Ascending aorta (tissue), 2 donors: ENCODE results near the gene CPNE4. TPM values are rescaled to one million over a fixed set of nuclear protein-coding genes. Genes with fewer than 3 reads are reported as not detected.

Experiments used
- DNase-seq, 2 donors: peaks; one replicate each; pipeline ENCODE4 v3.0.0-alpha.2; 2019; ENCODE audit warnings: low spot score in 2 of 2
- H3K27ac ChIP-seq, 2 donors: fragments of 200-600 bp; sonication (generic); one replicate each; pipeline ENCODE4 v1.5.1; 2016 to 2017; ENCODE audit warnings: mild to moderate bottlenecking in 1 of 2
- H3K27me3 ChIP-seq: fragments of 200-600 bp; sonication (generic); one replicate; pipeline ENCODE4 v1.5.1; 2017
- H3K36me3 ChIP-seq, 2 donors: fragments of 200-600 bp; sonication (generic); one replicate each; pipeline ENCODE4 v1.5.1; 2016
- H3K4me1 ChIP-seq, 2 donors: fragments of 200-600 bp; sonication (generic); one replicate each; pipeline ENCODE4 v1.5.1; 2016 to 2017; ENCODE audit warnings: mild to moderate bottlenecking in 1 of 2
- H3K4me3 ChIP-seq, 2 donors: fragments of 200-600 bp; sonication (generic); one replicate each; pipeline ENCODE4 v1.5.1; 2016 to 2017; ENCODE audit warnings: mild to moderate bottlenecking in 1 of 2
- H3K9me3 ChIP-seq, 2 donors: fragments of 200-600 bp; sonication (generic); one replicate each; pipeline ENCODE4 v1.5.1; 2016
- CTCF ChIP-seq, 3 experiments: fragments of 200-600 bp in 2 of 3; fragments of 450-650 bp in 1 of 3; sonication (generic) in 2 of 3; IDR thresholded peaks; one replicate each; pipeline ENCODE4 v1.5.1; 2016 to 2019; ENCODE audit warnings: antibody characterized with exemption in 3 of 3, mild to moderate bottlenecking in 1 of 3, moderate library complexity in 1 of 3
- intact Hi-C: fragments of 100-400 bp; cut with DNase I; formaldehyde crosslinking; loops from one replicate; pipeline ENCODE4 v1.15.1; 2023
- total RNA-seq: library from RNA; depleted of rRNA; stranded (reverse); fragments of >200 nt; gene quantifications from one replicate; pipeline ENCODE4 v1.1.0, GENCODE V29; 2016

CPNE4 gene
- total RNA-seq, 1 donor from 2014 or later: not detected

DNA sequence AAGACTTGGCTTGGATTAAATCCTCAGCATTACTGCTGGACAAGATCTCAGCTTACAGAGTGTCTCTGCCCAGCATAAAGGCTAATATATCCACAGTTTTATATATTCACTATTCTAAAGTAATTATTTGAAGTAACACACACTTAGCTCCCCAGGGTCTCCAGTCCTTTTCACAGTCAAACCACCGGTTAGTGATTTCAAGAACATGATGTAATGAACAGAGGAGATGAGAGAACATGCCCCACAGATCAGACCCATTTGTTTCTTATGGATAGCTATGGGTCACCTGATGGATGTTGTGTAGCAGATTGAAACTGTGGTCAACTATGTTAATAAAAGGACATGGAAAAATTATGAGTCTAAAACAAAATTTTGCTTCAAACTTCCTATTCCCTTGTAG lies 487.2 kb downstream of the CPNE4 start:
- H3K4me1 ChIP-seq: no peaks in the 10 kb centered on the region
- H3K9me3 ChIP-seq: no peaks in the 10 kb centered on the region
- no peaks in the 10 kb centered on the region for H3K36me3 ChIP-seq
- no peak overlapping the region for H3K4me3 ChIP-seq
- intact Hi-C loops: no loop called here
- no peaks in the 10 kb centered on the region for H3K27me3 ChIP-seq
- no peak for TF ChIP-seq CTCF (IDR thresholded peaks at IDR 0.05)
- no peak for DNase-seq
- no peak overlapping the region for H3K27ac ChIP-seq

DNA sequence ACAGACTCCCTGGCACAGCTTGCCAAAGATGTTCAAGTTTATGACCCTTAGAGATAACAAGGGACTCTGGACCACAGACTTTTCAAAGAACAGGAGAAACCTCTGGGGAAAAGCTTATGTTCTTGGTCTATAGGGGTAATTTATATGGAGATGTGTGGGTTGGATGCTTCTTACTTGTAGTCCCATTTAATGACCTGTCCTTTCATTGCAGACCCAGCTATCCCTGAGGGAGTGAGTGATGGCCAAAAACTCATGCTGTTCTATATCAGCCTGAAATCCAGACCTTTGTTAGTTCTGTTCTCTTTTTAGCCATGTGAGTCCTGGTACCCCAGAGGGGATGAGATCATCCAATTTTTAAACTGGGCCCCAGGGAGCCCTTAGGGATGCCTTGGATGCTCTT lies 488.4 kb downstream of the CPNE4 start:
- no peak for DNase-seq
- H3K4me3 ChIP-seq: no peak overlapping the region
- no peaks in the 10 kb centered on the region for H3K4me1 ChIP-seq
- no peaks in the 10 kb centered on the region for H3K36me3 ChIP-seq
- H3K9me3 ChIP-seq: no peaks in the 10 kb centered on the region
- H3K27me3 ChIP-seq: no peaks in the 10 kb centered on the region
- intact Hi-C loops: no loop called here
- no peak overlapping the region for H3K27ac ChIP-seq
- TF ChIP-seq CTCF (IDR thresholded peaks at IDR 0.05): no peak

- H3K27ac ChIP-seq: no peak overlapping the region
Observed at GRCh38 chr3:131544557-131544956, 490.3 kb downstream of the CPNE4 start.

DNA sequence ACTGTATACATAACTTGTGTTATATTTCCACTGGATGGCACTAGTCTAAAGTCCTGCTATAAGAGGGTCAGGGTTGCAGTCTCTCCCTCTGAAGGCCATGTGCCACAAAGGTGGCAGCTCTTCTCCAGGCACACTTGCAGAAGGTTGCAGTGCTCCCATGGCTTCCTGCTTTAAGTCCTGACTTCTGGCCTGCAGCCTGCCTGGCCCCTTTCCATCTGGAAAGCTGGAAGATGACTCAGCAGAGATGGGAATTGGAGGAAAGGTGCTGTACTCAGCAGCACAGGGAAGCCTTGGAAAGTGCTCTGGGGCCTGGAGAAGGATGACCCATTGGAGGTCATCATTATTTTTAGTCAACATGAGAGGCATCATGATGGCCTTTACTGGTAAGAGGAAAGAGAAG lies 491.1 kb downstream of the CPNE4 start:
- Histone ChIP-seq H3K4me3 (no peak overlapping the region), H3K27me3 (no peaks in the 10 kb centered on the region), H3K9me3 (no peaks in the 10 kb centered on the region), H3K4me1 (no peaks in the 10 kb centered on the region), H3K27ac (no peak overlapping the region), H3K36me3 (no peaks in the 10 kb centered on the region)
- intact Hi-C loops: no loop called here
- TF ChIP-seq CTCF (IDR thresholded peaks at IDR 0.05): no peak
- peak in 1 of 2 donors; percentile 67 for DNase-seq

More at GRCh38 chr3:131544557-131544956, 490.3 kb downstream of the CPNE4 start:
- no peak for TF ChIP-seq CTCF (IDR thresholded peaks at IDR 0.05)
- Histone ChIP-seq H3K36me3 (no peaks in the 10 kb centered on the region), H3K27me3 (no peaks in the 10 kb centered on the region), H3K9me3 (no peaks in the 10 kb centered on the region), H3K4me1 (no peaks in the 10 kb centered on the region), H3K4me3 (no peak overlapping the region)
- intact Hi-C loops: no loop called here
- no peak for DNase-seq

DNA sequence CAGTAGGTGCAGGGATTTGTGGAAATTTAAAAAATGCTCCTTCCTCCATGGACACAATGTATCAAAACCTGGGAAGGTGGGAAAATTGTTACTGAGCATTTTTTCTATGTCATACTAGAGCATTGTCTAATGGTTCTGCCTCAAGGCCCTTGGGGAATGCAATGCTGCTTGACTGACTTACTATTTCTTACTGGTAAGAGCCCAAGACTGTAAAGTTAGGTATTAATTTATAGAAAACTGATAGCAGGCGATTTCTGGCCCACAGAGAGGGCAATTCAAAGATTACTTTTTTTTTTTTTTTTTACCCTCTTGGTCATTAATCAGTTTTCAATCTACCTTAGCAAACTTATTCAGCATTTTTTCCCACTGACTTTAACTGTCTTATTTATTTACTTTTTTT lies 493.5 kb downstream of the CPNE4 start:
- no peak for TF ChIP-seq CTCF (IDR thresholded peaks at IDR 0.05)
- Histone ChIP-seq H3K36me3 (no peaks in the 10 kb centered on the region), H3K9me3 (no peaks in the 10 kb centered on the region), H3K27me3 (no peaks in the 10 kb centered on the region), H3K4me3 (no peak overlapping the region), H3K4me1 (no peaks in the 10 kb centered on the region), H3K27ac (no peak overlapping the region)
- intact Hi-C loops: no loop called here
- no peak for DNase-seq

DNA sequence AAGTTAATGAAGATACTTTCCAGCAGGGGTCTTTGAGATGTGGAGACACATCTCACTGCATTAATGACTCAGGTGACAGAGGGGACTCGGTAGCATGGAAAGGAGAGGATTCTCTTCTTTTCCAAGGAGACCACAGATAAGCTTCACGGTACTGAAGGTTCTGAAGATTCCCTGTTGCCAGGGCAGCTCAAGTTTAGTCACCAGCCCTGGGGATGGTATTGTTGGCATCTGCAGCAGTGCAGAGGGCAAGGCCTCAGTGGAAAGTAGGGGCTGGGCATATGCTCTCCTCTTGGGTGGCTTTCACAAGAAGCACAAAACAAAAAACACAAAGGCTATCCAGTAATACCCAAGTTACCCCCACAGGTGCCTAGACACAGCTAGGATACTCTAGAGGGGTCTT lies 494.0 kb downstream of the CPNE4 start:
- H3K36me3 ChIP-seq: no peaks in the 10 kb centered on the region
- no peak overlapping the region for H3K4me3 ChIP-seq
- H3K27ac ChIP-seq: no peak overlapping the region
- no peaks in the 10 kb centered on the region for H3K27me3 ChIP-seq
- H3K4me1 ChIP-seq: no peaks in the 10 kb centered on the region
- no peak for DNase-seq
- intact Hi-C loops: no loop called here
- no peak for TF ChIP-seq CTCF (IDR thresholded peaks at IDR 0.05)
- H3K9me3 ChIP-seq: no peaks in the 10 kb centered on the region
